CD14-positive monocyte (primary cell): ENCODE measurements around the gene EGFR. TPM values are rescaled to one million over a fixed set of nuclear protein-coding genes. Genes with fewer than 3 reads are reported as not detected.

Experiments used
- DNase-seq, 3 donors: peaks; one replicate each; pipeline ENCODE4 v3.0.0-alpha.2; 2011 to 2022
- H2AFZ ChIP-seq: 2 replicates; pipeline ENCODE4 v1.6.0; 2012; ENCODE audit warnings: mild to moderate bottlenecking, low read depth, low read length, inconsistent platforms; ENCODE audit not compliant: insufficient read depth, poor library complexity, severe bottlenecking
- H3K27ac ChIP-seq, 2 donors: 1 replicate in 1 of 2; 2 replicates in 1 of 2; pipeline ENCODE4 v1.5.1; 2012 to 2013; ENCODE audit warnings: low read length in 2 of 2, control low read depth in 1 of 2, inconsistent platforms in 1 of 2, low read depth in 1 of 2, mild to moderate bottlenecking in 1 of 2
- H3K27me3 ChIP-seq, 2 donors: one replicate each; pipeline versions ENCODE4 v1.6.0 to v1.6.1; 2011 to 2013; ENCODE audit warnings: low read length in 2 of 2; ENCODE audit not compliant: control insufficient read depth in 2 of 2, insufficient read depth in 2 of 2
- H3K36me3 ChIP-seq, 2 donors: replicated peaks in 1 of 2; 1 replicate in 1 of 2; 2 replicates in 1 of 2; pipeline versions ENCODE4 v1.5.1 to v1.6.1; 2012 to 2013; ENCODE audit warnings: low read length in 2 of 2, control low read depth in 1 of 2, inconsistent platforms in 1 of 2, mild to moderate bottlenecking in 1 of 2; ENCODE audit not compliant: insufficient read depth in 2 of 2, control insufficient read depth in 1 of 2
- H3K4me1 ChIP-seq, 2 donors: 1 replicate in 1 of 2; 2 replicates in 1 of 2; pipeline versions ENCODE4 v1.5.1 to v1.6.1; 2012 to 2013; ENCODE audit warnings: low read length in 2 of 2, control low read depth in 1 of 2, inconsistent platforms in 1 of 2, mild to moderate bottlenecking in 1 of 2, moderate library complexity in 1 of 2; ENCODE audit not compliant: insufficient read depth in 2 of 2, control insufficient read depth in 1 of 2
- H3K4me2 ChIP-seq: replicated peaks from 2 replicates; pipeline ENCODE3; 2012; ENCODE audit warnings: low read length, moderate library complexity, mild to moderate bottlenecking; ENCODE audit not compliant: poor library complexity, severe bottlenecking; ENCODE audit errors: extremely low read depth
- H3K4me3 ChIP-seq, 3 experiments: fragments of 200-600 bp in 1 of 3; sonication (generic) in 1 of 3; replicated peaks in 1 of 3; 1 replicate in 2 of 3; 2 replicates in 1 of 3; pipeline ENCODE4 v1.5.1; 2011 to 2013; ENCODE audit warnings: low read length in 3 of 3, mild to moderate bottlenecking in 3 of 3, control low read depth in 2 of 3, low read depth in 2 of 3, inconsistent platforms in 1 of 3, moderate library complexity in 1 of 3
- H3K79me2 ChIP-seq: 2 replicates; pipeline ENCODE4 v1.6.0; 2012; ENCODE audit warnings: mild to moderate bottlenecking, control low read depth, inconsistent platforms, low read length, moderate library complexity; ENCODE audit not compliant: insufficient read depth
- H3K9ac ChIP-seq: 2 replicates; pipeline ENCODE4 v1.6.0; 2017; ENCODE audit warnings: low read length, mild to moderate bottlenecking; ENCODE audit not compliant: insufficient read depth, poor library complexity, severe bottlenecking
- H3K9me3 ChIP-seq, 2 donors: replicated peaks in 1 of 2; 1 replicate in 1 of 2; 2 replicates in 1 of 2; pipeline versions ENCODE4 v1.5.1 to v1.6.1; 2012 to 2013; ENCODE audit warnings: low read length in 2 of 2, control low read depth in 1 of 2; ENCODE audit not compliant: control insufficient read depth in 1 of 2, insufficient read depth in 1 of 2
- H4K20me1 ChIP-seq: 2 replicates; pipeline ENCODE4 v1.6.0; 2012; ENCODE audit warnings: mild to moderate bottlenecking, low read length, control low read depth, moderate library complexity; ENCODE audit not compliant: insufficient read depth
- H3K27ac Mint-ChIP-seq, 7 donors: one replicate each; pipeline ENCODE4 v1.8.0; 2020; ENCODE audit warnings: mild to moderate bottlenecking in 7 of 7, mixed read lengths in 7 of 7, moderate library complexity in 6 of 7, inconsistent platforms in 2 of 7
- H3K27me3 Mint-ChIP-seq, 3 donors: one replicate each; pipeline ENCODE4 v1.8.0; 2021 to 2022; ENCODE audit warnings: low read depth in 3 of 3, mild to moderate bottlenecking in 3 of 3, mixed read lengths in 3 of 3, moderate library complexity in 3 of 3, inconsistent platforms in 1 of 3
- H3K36me3 Mint-ChIP-seq, 2 donors: one replicate each; pipeline ENCODE4 v1.8.0; 2020; ENCODE audit warnings: mixed read lengths in 2 of 2, inconsistent platforms in 1 of 2, mild to moderate bottlenecking in 1 of 2
- H3K4me1 Mint-ChIP-seq: one replicate; pipeline ENCODE4 v1.8.0; 2020; ENCODE audit warnings: mild to moderate bottlenecking, mixed read lengths
- H3K4me3 Mint-ChIP-seq, 2 donors: one replicate each; pipeline ENCODE4 v1.8.0; 2020; ENCODE audit warnings: mild to moderate bottlenecking in 2 of 2, mixed read lengths in 2 of 2, moderate library complexity in 1 of 2
- H3K9me3 Mint-ChIP-seq, 7 donors: one replicate each; pipeline ENCODE4 v1.8.0; 2020 to 2022; ENCODE audit warnings: mixed read lengths in 7 of 7, mild to moderate bottlenecking in 6 of 7, moderate library complexity in 6 of 7, inconsistent platforms in 2 of 7
- CTCF ChIP-seq: fragments of 200-600 bp; IDR thresholded peaks from one replicate; pipeline ENCODE4 v1.8.0; 2022; ENCODE audit warnings: antibody characterized with exemption, mild to moderate bottlenecking
- WGBS: methylation state at CpG from one replicate; pipeline ENCODE4 v1.1.5; 2013; ENCODE audit warnings: missing lambda C conversion rate; ENCODE audit not compliant: insufficient coverage; 5-methylcytosine and 5-hydroxymethylcytosine counted together
- intact Hi-C, 2 donors: fragments of 100-400 bp; cut with micrococcal nuclease; formaldehyde crosslinking; loops; one replicate each; pipeline versions ENCODE4 v1.15.0 to v1.15.1; 2023
- polyA plus RNA-seq, 3 donors: library from polyadenylated mRNA; depleted of rRNA in 1 of 3; unstranded in 2 of 3; stranded (reverse) in 1 of 3; fragments of 300-500 nt in 2 of 3; fragments of >200 nt in 1 of 3; fragmentation: Illumina TruSeq in 2 of 3; gene quantifications; 1 replicate in 2 of 3; 2 replicates in 1 of 3; pipeline ENCODE4 v1.2.3, GENCODE V29; 2012 to 2021

Gene EGFR
- polyA plus RNA-seq, 3 donors: not detected

GRCh38 chr7:55237156-55237893 lies 218.5 kb downstream of the EGFR start:
- peaks cover 3 to 8% (median 6%) of the 10 kb centered on the region in 3 donors for H3K27me3 Mint-ChIP-seq
- no peak for DNase-seq
- H3K27ac Mint-ChIP-seq: no peak overlapping the region
- no peaks in the 10 kb centered on the region for H3K36me3 Mint-ChIP-seq
- no peak for TF ChIP-seq CTCF
- Histone ChIP-seq H3K9ac (no peak overlapping the region), H4K20me1 (no peaks in the 10 kb centered on the region), H3K36me3 (no peaks in the 10 kb centered on the region), H2AFZ (no peak overlapping the region), H3K27ac (no peak overlapping the region), H3K4me2 (no peak overlapping the region), H3K79me2 (no peaks in the 10 kb centered on the region), H3K27me3 (no peaks in the 10 kb centered on the region), H3K9me3 (no peaks in the 10 kb centered on the region), H3K4me3 (no peak overlapping the region), H3K4me1 (no peaks in the 10 kb centered on the region)
- no peaks in the 10 kb centered on the region for H3K4me1 Mint-ChIP-seq
- no peak overlapping the region for H3K4me3 Mint-ChIP-seq
- 70% methylated on average over 6 of the region's 15 CpGs for WGBS
- peaks cover 0 to 7% (median 2%) of the 10 kb centered on the region in 7 donors for H3K9me3 Mint-ChIP-seq
- intact Hi-C loops: no loop called here

- Histone ChIP-seq H3K4me1 (no peaks in the 10 kb centered on the region), H3K36me3 (no peaks in the 10 kb centered on the region), H3K4me3 (no peak overlapping the region), H3K27me3 (no peaks in the 10 kb centered on the region), H3K27ac (no peak overlapping the region), H3K9ac (no peak overlapping the region), H2AFZ (no peak overlapping the region), H3K9me3 (no peaks in the 10 kb centered on the region), H3K4me2 (no peak overlapping the region), H3K79me2 (no peaks in the 10 kb centered on the region), H4K20me1 (no peaks in the 10 kb centered on the region)
- H3K27ac Mint-ChIP-seq: no peak overlapping the region
- DNase-seq: no peak
- peaks cover 0 to 10% (median 6%) of the 10 kb centered on the region in 3 donors for H3K27me3 Mint-ChIP-seq
- intact Hi-C loops: no loop called here
- no peaks in the 10 kb centered on the region for H3K4me1 Mint-ChIP-seq
- TF ChIP-seq CTCF: no peak
- WGBS: 82% methylated on average over 3 of the region's 3 CpGs
- no peaks in the 10 kb centered on the region for H3K36me3 Mint-ChIP-seq
- no peak overlapping the region for H3K4me3 Mint-ChIP-seq
- peaks cover 0 to 6% (median 0%) of the 10 kb centered on the region in 7 donors for H3K9me3 Mint-ChIP-seq
These were observed 220.6 kb downstream of the EGFR start for GRCh38 chr7:55239406-55239805.
